ENCODE data around the gene MDM4. TPM values are rescaled to one million over a fixed set of nuclear protein-coding genes. Genes with fewer than 3 reads are reported as not detected.

The MDM4 gene
- total and polyA plus RNA-seq, 2 donors (not counting 1 experiment from before 2014, with no cell fraction given): 23.6 to 41.0 TPM

GRCh38 chr1:204478921-204479320 is 37.3 kb upstream of the MDM4 start:
- H3K4me1 ChIP-seq (ENCODE audit: control insufficient read depth, extremely low read depth, insufficient read depth, low read length): no peaks in the 10 kb centered on the region
- H3K27me3 ChIP-seq (ENCODE audit: control insufficient read depth, insufficient read depth, low read length): peaks cover 20% of the 10 kb centered on the region
- no peaks in the 10 kb centered on the region for H3K79me2 ChIP-seq (ENCODE audit: control insufficient read depth, insufficient read depth, low read length)
- H4K20me1 ChIP-seq (ENCODE audit: control insufficient read depth, extremely low read depth, insufficient read depth, low read length): no peaks in the 10 kb centered on the region
- TF ChIP-seq EZH2 (IDR thresholded peaks at IDR 0.05; ENCODE audit: low read length, missing control alignments): no peak
- no peak for TF ChIP-seq CTCF (conservative IDR thresholded peaks at IDR 0.05 in 1 of 2, IDR thresholded peaks at IDR 0.05 in 1 of 2; ENCODE audit: low read depth in 1 of 2, low read length in 2 of 2)
- DNase-seq (ENCODE audit: low read depth in 2 of 2): no peak
- no peak overlapping the region for H3K9ac ChIP-seq (ENCODE audit: insufficient read depth, low read length)
- no peak overlapping the region for H2AFZ ChIP-seq (ENCODE audit: low read length)
- H3K4me2 ChIP-seq (ENCODE audit: extremely low read depth, insufficient read depth, low read length): no peak overlapping the region
- no peak overlapping the region for H3K4me3 ChIP-seq (replicated peaks in 1 of 4; ENCODE audit: control extremely low read depth in 1 of 4, insufficient read depth in 1 of 4, low read depth in 3 of 4, low read length in 4 of 4)
- H3K9me3 ChIP-seq (ENCODE audit: control insufficient read depth, insufficient read depth, low read depth, low read length): no peaks in the 10 kb centered on the region
- H3K27ac ChIP-seq (ENCODE audit: insufficient read depth, low read length): no peak overlapping the region
- H3K36me3 ChIP-seq (ENCODE audit: control insufficient read depth, insufficient read depth, low read length): no peaks in the 10 kb centered on the region

GRCh38 chr1:204479387-204480136 is 36.6 kb upstream of the MDM4 start:
- Histone ChIP-seq H3K36me3 (ENCODE audit: control insufficient read depth, insufficient read depth, low read length) (no peaks in the 10 kb centered on the region), H4K20me1 (ENCODE audit: control insufficient read depth, extremely low read depth, insufficient read depth, low read length) (no peaks in the 10 kb centered on the region), H3K9me3 (ENCODE audit: control insufficient read depth, insufficient read depth, low read depth, low read length) (no peaks in the 10 kb centered on the region), H3K27ac (ENCODE audit: insufficient read depth, low read length) (no peak overlapping the region), H3K9ac (ENCODE audit: insufficient read depth, low read length) (no peak overlapping the region), H3K4me2 (ENCODE audit: extremely low read depth, insufficient read depth, low read length) (no peak overlapping the region), H2AFZ (ENCODE audit: low read length) (no peak overlapping the region), H3K79me2 (ENCODE audit: control insufficient read depth, insufficient read depth, low read length) (no peaks in the 10 kb centered on the region), H3K27me3 (ENCODE audit: control insufficient read depth, insufficient read depth, low read length) (peaks cover 18% of the 10 kb centered on the region), H3K4me3 (replicated peaks in 1 of 4; ENCODE audit: control extremely low read depth in 1 of 4, insufficient read depth in 1 of 4, low read depth in 3 of 4, low read length in 4 of 4) (no peak overlapping the region), H3K4me1 (ENCODE audit: control insufficient read depth, extremely low read depth, insufficient read depth, low read length) (no peaks in the 10 kb centered on the region)
- DNase-seq (ENCODE audit: low read depth in 2 of 2): no peak
- TF ChIP-seq CTCF (conservative IDR thresholded peaks at IDR 0.05 in 1 of 2, IDR thresholded peaks at IDR 0.05 in 1 of 2; ENCODE audit: low read depth in 1 of 2, low read length in 2 of 2) (no peak), EZH2 (IDR thresholded peaks at IDR 0.05; ENCODE audit: low read length, missing control alignments) (no peak)

- no peak overlapping the region for H2AFZ ChIP-seq (ENCODE audit: low read length)
- H3K4me1 ChIP-seq (ENCODE audit: control insufficient read depth, extremely low read depth, insufficient read depth, low read length): no peaks in the 10 kb centered on the region
- no peak for DNase-seq (ENCODE audit: low read depth in 2 of 2)
- no peak overlapping the region for H3K27ac ChIP-seq (ENCODE audit: insufficient read depth, low read length)
- no peaks in the 10 kb centered on the region for H3K36me3 ChIP-seq (ENCODE audit: control insufficient read depth, insufficient read depth, low read length)
- no peak overlapping the region for H3K4me3 ChIP-seq (replicated peaks in 1 of 4; ENCODE audit: control extremely low read depth in 1 of 4, insufficient read depth in 1 of 4, low read depth in 3 of 4, low read length in 4 of 4)
- peaks cover 14% of the 10 kb centered on the region for H3K27me3 ChIP-seq (ENCODE audit: control insufficient read depth, insufficient read depth, low read length)
- no peaks in the 10 kb centered on the region for H4K20me1 ChIP-seq (ENCODE audit: control insufficient read depth, extremely low read depth, insufficient read depth, low read length)
- H3K79me2 ChIP-seq (ENCODE audit: control insufficient read depth, insufficient read depth, low read length): no peaks in the 10 kb centered on the region
- no peak overlapping the region for H3K9ac ChIP-seq (ENCODE audit: insufficient read depth, low read length)
- H3K9me3 ChIP-seq (ENCODE audit: control insufficient read depth, insufficient read depth, low read depth, low read length): no peaks in the 10 kb centered on the region
- TF ChIP-seq CTCF (conservative IDR thresholded peaks at IDR 0.05 in 1 of 2, IDR thresholded peaks at IDR 0.05 in 1 of 2; ENCODE audit: low read depth in 1 of 2, low read length in 2 of 2): no peak
- no peak for TF ChIP-seq EZH2 (IDR thresholded peaks at IDR 0.05; ENCODE audit: low read length, missing control alignments)
- H3K4me2 ChIP-seq (ENCODE audit: extremely low read depth, insufficient read depth, low read length): no peak overlapping the region
These were observed 35.7 kb upstream of the MDM4 start for GRCh38 chr1:204480515-204480914.

Measured in fibroblast of lung (primary cell).